ENCODE data around the gene MARCHF6.
"Not testable (repeated sequence)": the region's sequence is repeated elsewhere in the genome, so short reads cannot be mapped to it uniquely, and the experiment has no call there.

Gene MARCHF6

GRCh38 chr5:10353241-10354047 is at the start of gene MARCHF6:
TSS of gene MARCHF6 (plus strand) at chr5:10353695. CDS start at chr5:10353899, 204 bp downstream.
- peak; percentile 92 for DNase-seq (ENCODE audit: low read depth, low spot score)

- no peak for DNase-seq (ENCODE audit: low read depth, low spot score)
These were observed 49.8 kb upstream of the MARCHF6 start for GRCh38 chr5:10303699-10304170.

DNA sequence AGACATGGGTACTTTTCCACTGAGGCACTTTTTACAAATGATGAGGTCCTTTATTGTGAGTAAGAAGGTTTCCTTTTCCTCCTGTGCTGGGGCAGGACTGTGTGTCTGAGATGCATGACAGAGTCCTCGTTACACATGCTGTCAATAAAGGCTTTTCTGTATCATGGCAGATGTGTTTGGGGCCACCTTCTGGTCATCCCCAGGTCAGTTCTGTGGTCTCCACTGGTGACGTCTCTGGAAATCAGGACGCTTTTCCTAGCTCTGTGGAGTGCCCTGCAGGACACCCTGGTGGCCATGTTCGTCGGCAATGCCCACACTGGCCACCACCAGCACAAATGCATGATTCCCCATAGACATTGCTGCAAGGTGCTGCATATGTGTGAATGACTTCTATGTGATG is 48.6 kb upstream of the MARCHF6 start:
- no peak for DNase-seq (ENCODE audit: low read depth, low spot score)

- DNase-seq (ENCODE audit: low read depth, low spot score), result no peak
These were observed 47.4 kb upstream of the MARCHF6 start for GRCh38 chr5:10306114-10306513.

DNA sequence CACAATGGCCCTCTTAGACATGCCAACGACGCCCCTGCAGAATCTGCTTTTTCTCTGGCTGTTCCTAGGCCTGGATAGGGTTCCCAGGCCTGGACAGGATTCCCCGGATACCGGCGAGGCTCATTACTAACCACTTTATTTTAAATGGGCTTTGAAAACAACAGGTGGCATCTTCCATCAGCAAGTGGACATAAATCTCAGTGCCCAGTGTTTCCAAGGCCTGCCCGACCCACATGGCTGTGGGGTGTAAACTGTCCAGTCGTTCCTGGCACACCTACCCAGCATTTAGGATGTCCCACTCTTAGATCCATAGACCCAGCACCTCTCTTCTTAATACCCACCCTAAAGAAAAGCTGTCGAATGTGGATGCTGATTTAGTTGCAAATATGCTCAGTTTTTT is 46.7 kb upstream of the MARCHF6 start:
- no peak for DNase-seq (ENCODE audit: low read depth, low spot score)

GRCh38 chr5:10307206-10308148 is 46.0 kb upstream of the MARCHF6 start, which contains the start of gene CMBL:
TSS of gene CMBL (minus strand) at chr5:10307902. CDS start at chr5:10290762, 17,140 bp downstream.
- DNase-seq (ENCODE audit: low read depth, low spot score), result no peak

DNA sequence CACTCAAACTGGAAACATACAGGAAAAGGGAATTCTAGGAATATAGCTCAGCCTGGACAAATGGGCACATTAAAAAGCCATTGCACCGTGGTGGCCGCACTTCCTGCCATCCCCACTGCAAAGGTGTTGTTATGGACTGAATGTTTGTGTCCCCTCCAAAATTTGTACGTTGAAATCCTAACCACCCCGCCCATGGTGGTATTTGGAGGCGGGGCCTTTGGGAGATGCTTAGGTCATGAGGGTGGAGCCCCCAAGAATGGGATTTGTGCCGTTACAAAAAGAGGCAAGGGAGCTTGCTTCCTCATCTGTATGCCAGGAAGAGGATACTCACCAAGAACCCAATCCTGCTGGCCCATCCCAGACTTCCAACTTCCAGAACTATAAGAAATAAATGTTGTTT is 44.7 kb upstream of the MARCHF6 start:
- DNase-seq (ENCODE audit: low read depth, low spot score), result no peak

DNA sequence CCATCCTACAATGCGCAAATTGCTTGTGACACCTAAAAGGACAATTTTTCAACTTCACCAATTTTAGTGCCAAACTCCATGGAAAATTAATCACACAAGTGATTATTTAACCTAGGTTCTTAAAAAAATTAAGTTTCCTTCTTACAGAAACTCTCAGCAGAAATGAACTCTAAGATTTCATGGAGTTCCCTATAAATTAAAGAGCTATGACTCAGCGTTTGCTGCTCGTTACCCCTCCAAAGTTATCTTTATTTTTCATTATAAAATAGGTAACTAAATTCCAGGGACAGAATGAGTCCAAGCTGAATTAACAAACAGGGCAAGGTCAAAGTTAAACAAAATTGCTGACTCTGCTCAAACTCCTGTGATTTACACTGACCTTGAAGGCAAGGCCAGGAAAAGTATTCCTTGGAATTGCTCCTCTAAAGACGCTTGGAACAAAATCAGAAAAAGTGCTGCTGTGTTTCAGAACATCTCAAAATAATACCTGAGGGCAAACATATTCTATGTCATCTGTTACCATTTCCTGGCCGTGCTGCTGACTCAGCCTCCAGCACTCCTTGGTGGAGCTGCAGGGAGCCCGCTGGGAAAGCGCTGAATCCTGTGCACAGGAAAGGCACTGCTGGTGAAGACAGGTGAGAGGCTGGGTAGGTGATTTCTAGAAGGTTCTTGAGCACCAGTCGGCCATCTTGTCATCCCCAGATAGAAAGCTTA is 43.3 kb upstream of the MARCHF6 start:
- DNase-seq (ENCODE audit: low read depth, low spot score), result no peak

- DNase-seq (ENCODE audit: low read depth, low spot score), result not testable (repeated sequence)
These were observed 42.5 kb upstream of the MARCHF6 start for GRCh38 chr5:10310835-10311570.

- DNase-seq (ENCODE audit: low read depth, low spot score), result no peak
These were observed 41.7 kb upstream of the MARCHF6 start for GRCh38 chr5:10311595-10312425.

DNA sequence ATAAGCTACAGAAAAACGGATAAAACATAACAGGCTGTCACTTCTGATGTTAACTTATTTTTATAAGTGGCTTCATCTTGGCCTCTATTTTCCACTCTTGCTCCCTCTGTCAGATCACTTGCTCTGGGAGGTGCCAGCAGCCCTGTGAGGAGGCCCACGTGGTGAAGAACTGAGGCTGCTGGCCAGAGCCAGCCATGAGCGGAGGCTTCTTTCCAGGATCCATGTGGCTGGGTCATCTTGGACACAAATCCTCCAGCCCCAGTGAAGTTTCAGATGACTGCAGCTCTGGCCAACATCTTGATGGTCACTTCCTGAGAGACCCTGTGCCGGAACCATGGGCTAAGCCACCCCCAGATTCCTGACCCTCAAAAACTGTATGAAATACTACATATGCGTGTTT is 38.3 kb upstream of the MARCHF6 start:
- no peak for DNase-seq (ENCODE audit: low read depth, low spot score)

DNA sequence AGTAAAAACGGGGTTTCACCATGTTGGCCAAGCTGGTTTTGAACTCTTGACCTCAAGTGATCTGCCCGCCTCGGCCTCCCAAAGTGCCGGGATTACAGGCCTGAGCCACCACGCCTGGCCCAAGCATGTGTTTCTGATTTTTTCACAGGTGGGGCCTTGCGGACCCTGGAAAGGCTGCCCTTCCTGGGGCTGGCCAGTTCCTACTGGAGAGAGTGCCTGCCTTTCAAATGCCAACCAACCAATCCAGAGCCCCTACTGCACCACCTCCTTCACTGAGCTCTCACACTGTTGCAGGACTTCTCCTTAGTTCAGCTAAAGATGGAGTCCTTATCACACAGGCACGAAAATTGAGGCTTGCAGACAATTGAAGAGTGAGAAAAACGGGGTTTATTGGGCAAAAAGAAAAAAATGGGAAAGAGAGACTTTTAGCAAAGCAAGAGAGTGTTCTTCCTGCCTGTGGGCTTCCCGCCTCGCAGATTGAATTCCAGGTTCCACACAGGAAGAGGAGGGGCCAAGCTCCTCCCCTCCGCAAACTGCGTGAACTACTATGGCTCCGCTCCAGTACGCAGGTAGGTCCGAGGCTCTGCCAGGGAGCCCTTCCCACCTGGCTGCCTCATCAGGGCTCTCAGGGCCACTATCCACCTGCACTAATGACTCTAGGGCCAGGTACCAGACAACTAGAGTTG is 37.5 kb upstream of the MARCHF6 start:
- no peak for DNase-seq (ENCODE audit: low read depth, low spot score)

DNA sequence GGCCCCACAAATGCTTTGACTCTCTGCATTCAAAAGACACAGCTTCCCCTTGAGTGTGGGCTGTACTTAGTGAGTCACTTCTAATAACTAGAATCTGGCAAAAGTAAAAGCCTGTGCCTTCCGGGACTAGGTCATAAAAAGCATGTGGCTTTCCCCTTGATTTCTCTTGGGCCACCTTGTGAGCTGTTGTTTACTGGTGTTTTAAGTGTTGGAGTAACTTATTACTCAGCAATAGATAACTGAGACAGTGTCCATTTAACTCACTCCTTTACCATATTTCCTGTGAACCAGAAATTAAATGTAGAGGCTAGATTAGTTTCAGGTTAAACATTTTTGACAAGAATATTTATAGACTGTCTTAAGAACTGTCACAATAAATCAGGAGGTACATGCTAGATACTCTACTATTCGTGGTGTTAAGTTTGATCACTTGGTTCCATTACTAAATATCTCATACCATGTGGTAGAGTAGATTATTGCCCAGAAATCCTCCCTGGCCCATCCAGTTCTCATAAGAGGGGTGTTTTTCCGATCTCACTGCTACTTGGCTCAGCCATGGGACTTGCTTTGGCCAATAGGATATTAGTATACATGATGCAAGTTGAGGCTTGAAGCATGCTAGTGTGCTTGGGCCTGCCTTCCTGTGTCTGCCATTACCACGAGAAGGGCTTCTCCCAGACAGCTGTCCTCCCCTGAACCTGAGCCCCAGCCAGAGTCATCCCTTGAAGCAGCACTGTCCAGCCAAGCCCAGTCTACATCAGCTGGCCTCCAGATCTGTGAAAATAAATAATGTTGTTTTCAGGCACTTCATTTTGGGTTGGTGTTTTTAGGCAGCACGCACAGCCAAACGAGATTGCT is 35.4 kb upstream of the MARCHF6 start:
- DNase-seq (ENCODE audit: low read depth, low spot score), result no peak

- DNase-seq (ENCODE audit: low read depth, low spot score), result no peak
These were observed 34.2 kb upstream of the MARCHF6 start for GRCh38 chr5:10319202-10319851.

GRCh38 chr5:10320793-10321192 is 32.7 kb upstream of the MARCHF6 start:
- DNase-seq (ENCODE audit: low read depth, low spot score), result no peak

DNA sequence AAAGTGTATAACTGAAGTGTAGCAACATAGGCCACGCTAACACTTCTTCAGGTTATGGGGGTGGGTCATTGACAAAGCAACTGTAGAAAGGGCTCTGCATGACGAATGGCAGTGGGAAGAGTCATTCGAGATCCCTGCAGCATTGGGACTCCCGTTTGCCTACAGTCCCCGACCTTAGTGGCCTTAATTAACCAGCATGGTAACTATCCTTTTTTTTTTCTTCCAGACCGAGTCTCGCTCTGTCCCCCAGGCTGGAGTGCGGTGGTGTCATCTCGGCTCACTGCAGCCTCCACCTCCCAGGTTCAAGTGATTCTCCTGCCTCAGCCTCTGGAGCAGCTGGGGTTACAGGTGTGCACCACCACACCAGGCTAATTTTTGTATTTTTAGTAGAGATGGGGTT is 31.6 kb upstream of the MARCHF6 start:
- DNase-seq (ENCODE audit: low read depth, low spot score), result no peak

GRCh38 chr5:10323588-10324488 is 29.7 kb upstream of the MARCHF6 start:
- DNase-seq (ENCODE audit: low read depth, low spot score), result no peak

All from activated CD4-positive, CD25-positive, alpha-beta regulatory T cell treated with anti-CD3 and anti-CD28 coated beads, Interleukin-2, amount 50 U/mL, for 16 hours (primary cell).